Measurements from ENCODE around the gene MOB4. TPM values are rescaled to one million over a fixed set of nuclear protein-coding genes. Genes with fewer than 3 reads are reported as not detected.
"Not testable (repeated sequence)": the region's sequence is repeated elsewhere in the genome, so short reads cannot be mapped to it uniquely, and the experiment has no call there.

The MOB4 gene
- total RNA-seq, 1 donor: 13.7 TPM

DNA sequence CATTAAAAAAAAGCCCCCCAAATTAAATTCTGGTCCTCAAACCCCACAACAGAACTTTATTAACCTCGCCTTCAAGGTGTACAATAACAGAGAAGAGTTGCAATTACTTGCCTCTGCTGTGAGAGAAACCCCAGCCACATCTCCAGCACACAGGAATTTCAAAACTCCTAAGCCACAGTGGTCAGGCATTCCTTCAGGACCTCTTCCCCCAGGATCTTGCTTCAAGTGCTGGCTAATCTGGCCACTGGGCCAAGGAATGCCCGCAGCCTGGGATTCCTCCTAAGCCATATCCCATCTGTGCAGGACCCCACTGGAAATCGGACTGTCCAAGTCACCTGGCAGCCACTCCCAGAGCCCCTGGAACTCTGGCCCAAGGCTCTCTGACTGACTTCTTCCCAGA, 64.3 kb downstream of the MOB4 start:
- DNase-seq (ENCODE audit: low read depth in 2 of 3, low spot score in 2 of 3): not testable (repeated sequence)

DNA sequence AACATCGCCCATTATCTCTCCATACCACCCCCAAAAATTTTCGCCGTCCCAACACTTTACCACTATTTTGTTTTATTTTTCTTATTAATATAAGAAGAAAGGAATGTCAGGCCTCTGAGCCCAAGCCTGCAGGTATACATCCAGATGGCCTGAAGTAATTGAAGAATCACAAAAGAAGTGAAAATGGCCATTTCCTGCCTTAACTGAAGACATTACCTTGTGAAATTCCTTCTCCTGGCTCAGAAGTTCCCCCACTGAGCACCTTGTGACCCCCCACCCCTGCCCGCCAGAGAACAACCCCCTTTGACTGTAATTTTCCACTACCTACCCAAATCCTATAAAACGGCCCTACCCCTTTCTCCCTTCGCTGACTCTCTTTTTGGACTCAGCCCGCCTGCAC, 71.4 kb downstream of the MOB4 start:
- not testable (repeated sequence) for DNase-seq (ENCODE audit: low read depth in 2 of 3, low spot score in 2 of 3)

GRCh38 chr2:197591339-197592072, 75.6 kb downstream of the MOB4 start:
- DNase-seq (ENCODE audit: low read depth in 2 of 3, low spot score in 2 of 3): no peak

- DNase-seq (ENCODE audit: low read depth in 2 of 3, low spot score in 2 of 3): no peak
These were observed 80.9 kb downstream of the MOB4 start for GRCh38 chr2:197596766-197597165.

- DNase-seq (ENCODE audit: low read depth in 2 of 3, low spot score in 2 of 3): no peak
These were observed 81.3 kb downstream of the MOB4 start for GRCh38 chr2:197597166-197597565.

DNA sequence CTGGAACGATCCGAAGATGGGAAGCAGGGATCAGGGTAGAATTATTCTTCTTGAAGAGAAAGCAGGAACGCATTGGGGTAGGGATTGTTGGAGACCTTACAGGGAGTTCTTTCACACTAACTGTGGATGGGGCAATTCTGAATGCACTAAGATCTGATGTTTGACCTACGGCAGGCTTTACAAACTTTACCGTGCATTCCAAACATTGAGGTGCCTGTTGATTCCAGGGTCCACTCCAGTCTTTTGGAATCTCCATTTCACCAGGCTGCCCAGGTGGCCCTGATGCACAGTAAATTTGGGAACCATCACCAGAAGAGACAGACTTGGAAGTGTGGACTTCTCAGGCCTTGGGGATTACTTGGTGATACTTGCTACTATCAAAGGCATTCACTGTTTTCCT, 82.6 kb downstream of the MOB4 start:
- DNase-seq (ENCODE audit: low read depth in 2 of 3, low spot score in 2 of 3): no peak

- peak in 2 of 3 donors; percentile 43 to 77 for DNase-seq (ENCODE audit: low read depth in 2 of 3, low spot score in 2 of 3)
These were observed 83.6 kb downstream of the MOB4 start for GRCh38 chr2:197599285-197599965.

- DNase-seq (ENCODE audit: low read depth in 2 of 3, low spot score in 2 of 3): no peak
These were observed 84.4 kb downstream of the MOB4 start for GRCh38 chr2:197600306-197600705.

DNA sequence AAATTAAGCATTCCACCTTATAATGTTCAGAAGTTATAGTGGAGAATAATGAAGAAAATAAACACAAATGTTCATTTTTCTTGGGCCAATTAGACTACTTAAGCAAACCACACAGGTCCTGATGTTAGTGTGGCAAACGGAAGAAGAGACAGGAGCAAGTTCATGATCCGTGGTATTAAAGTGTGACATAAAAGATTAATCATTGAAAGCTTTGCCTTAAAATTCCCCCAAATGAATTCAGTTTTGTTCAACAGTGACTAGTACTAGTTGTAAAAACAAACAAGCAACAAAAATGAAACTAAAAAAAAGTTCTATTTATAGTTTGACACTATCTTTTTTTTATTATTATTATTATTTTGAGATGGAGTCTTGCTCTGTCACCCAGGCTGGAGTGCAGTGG, 85.9 kb downstream of the MOB4 start:
- no peak for DNase-seq (ENCODE audit: low read depth in 2 of 3, low spot score in 2 of 3)

Small RNA genes within 50 kb of the gene (small RNA-seq; reads per million reads assigned to genes)
- gene AC020550.1: not detected

Other genes starting within 250 kb of the MOB4 start
- 80.2 TPM for gene ANKRD44, start 205.3 kb upstream of the MOB4 start, total RNA-seq
- gene SF3B1, start 81.0 kb upstream of the MOB4 start, total RNA-seq: 159 TPM
- gene COQ10B, start 62.5 kb upstream of the MOB4 start, total RNA-seq: 16.2 TPM
- 124 TPM for gene HSPD1, start 16.2 kb upstream of the MOB4 start, total RNA-seq
- gene HSPE1, start 15.7 kb upstream of the MOB4 start, total RNA-seq: 12.9 TPM
- gene RFTN2, start 159.5 kb downstream of the MOB4 start, total RNA-seq: under 0.01 TPM
- gene MARS2, start 189.3 kb downstream of the MOB4 start, total RNA-seq: 9.2 TPM

Data from hematopoietic multipotent progenitor cell (in vitro differentiated cells).